Activated T-cell treated with anti-CD3 and anti-CD28 coated beads for 24 hours (primary cell): Measurements from ENCODE around the gene NAGLU.

Experiments used
- DNase-seq: peaks from one replicate; pipeline ENCODE4 v3.0.0-alpha.2; 2020; ENCODE audit warnings: low read depth

Gene NAGLU

DNA sequence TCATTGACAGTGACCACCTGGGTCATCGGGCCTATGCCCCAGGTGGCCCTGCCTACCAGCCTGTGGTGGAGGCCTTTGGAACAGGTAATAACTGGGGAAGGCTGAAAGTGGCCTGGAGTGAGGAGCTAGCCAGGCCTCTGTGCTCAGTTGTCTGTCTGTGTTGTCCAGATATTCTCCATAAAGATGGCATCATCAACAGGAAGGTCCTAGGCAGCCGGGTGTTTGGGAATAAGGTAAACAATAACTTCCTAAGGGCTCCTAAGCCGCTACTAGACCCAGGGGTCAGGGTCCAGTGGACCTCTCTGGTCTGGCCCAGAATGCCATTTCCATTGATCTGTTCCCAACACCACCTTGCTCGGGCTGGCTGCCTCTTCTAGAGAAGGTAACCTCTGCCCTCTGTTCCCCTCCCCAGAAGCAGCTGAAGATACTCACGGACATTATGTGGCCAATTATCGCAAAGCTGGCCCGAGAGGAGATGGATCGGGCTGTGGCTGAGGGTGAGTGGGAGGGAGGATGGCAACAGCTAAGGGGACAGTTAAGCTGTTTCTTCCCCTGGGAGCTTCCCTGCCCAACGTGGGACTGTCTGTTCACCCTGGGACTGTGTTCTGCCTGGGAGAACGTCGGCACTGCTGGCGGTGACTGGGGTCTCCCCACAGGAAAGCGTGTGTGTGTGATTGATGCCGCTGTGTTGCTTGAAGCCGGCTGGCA lies 28.9 kb downstream of the NAGLU start:
- no peak for DNase-seq

DNA sequence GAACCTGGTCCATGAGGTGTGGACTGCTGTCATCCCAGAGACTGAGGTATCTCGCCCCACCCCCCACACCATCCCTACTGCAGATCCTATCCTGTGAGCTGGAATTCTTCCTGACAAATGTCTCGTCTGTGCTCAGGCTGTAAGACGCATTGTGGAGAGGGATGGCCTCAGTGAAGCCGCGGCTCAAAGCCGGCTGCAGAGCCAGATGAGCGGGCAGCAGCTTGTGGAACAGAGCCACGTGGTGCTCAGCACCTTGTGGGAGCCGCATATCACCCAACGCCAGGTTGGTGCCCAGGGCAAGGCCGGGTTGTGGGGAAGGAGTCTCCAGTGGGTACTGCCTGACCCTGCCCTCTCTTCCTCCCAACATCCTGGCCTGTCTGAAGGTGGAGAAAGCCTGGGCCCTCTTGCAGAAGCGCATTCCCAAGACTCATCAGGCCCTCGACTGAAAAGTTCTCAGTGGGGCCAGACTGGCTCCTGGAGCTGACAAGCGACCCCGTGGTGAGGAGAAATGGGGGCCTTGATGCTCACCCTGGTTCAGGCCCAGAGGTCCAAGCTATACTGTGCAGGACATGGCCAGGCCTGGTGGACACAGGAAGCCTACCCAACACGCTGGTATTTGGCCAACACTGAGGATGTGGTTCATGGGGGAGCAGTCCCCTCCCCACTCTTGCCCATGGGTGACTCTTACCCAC lies 29.6 kb downstream of the NAGLU start:
- no peak for DNase-seq

DNA sequence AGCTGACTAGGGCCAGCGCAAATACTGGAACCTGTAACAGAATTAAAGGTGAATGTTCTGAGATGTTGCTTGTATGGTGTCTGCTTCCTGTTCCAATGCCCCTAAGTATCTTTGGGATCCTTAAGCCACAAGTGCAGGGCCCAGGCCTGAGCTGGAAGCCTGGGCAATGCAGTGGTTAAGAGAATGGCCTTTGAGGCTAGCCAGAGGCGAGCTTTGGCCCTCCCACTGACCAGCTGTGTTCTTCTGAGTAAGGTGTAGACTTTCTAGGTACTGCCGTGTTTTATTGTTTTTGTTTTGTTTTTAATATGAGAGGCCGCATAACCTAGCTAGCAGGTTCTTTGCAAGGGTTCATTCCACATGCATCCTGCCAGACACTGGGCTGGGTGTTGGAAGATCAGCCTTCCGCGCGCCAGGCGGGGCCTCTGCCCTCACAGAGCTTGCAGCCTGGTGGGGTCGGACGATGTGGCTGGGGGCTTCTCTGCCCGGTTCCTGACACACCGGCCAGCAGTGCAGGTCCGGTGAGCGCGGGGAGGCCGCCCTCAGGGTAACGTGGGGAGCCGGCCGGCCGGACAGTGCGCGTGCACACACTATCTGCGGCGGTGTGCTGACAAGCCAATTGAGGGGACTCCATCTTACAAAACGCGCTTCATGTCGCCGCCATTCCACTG lies 30.3 kb downstream of the NAGLU start:
- no peak for DNase-seq

DNA sequence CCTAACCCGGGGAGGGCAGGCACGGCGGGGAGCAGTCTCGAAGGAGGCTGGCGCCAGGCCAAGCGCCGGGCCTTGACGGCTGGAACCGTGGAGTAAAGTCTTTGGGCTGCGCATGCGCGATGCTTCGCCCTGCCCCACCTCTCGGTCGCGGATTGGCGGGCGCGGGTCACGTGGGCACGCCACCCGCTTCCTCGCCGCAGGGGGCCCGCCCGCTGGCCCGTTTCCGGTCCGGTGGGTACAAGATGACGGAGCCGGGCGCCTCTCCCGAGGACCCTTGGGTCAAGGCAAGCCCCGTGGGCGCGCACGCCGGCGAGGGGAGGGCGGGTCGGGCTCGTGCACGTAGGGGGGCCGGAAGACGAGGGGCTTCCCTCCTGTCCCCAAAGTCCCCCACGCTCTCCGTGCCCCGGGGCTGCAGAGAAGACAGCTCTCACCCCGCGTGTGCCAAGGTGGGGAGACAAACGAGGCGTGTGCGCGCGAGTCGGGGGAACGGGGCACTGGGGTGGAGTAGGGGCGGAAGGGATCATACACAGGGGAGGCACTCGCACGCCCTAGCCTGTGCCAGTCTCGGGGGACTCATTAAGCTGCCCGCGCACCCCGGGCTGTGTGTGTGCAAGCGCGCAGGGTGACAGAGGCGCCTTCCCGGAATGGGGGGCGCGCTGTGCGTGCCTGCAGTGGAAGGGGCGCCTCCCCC lies 31.0 kb downstream of the NAGLU start, which contains the start of gene MLX:
Gene MLX (plus strand): TSS at position 218 of the 691 bp plus-strand sequence. CDS start 25 bp downstream, at position 243.
- DNase-seq: peak; percentile 89

DNA sequence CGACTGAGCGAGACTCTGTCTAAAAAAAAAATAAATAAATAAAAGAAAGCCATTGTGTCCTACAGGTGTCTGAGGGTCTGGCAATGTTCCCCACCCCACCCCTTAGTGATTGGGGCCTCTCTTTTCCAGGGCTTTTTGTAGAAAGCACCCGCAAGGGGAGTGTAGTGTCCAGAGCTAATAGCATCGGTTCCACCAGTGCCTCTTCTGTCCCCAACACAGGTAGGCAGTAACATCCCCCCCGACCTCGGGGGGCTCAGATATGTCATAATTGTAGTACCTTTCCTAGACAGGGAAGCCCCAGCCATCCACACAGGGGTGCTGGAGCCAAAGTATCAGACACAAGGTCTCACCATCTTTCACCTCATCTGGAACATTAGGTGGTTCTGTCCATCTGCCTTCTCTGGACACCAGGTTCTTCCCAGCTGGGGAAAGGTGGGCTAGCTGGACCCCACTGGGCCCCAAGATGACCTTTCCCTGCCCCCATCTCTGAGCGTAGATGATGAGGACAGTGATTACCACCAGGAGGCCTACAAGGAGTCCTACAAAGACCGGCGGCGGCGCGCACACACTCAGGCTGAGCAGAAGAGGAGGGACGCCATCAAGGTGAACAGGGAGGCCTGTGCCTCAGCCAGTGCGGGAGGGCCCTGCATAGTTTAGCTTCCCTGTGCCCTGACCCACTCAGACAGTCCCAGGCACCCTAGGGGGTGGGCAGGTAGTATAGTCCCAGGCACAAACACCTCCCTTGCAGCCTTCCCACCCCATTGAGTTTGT lies 32.5 kb downstream of the NAGLU start:
- no peak for DNase-seq

DNA sequence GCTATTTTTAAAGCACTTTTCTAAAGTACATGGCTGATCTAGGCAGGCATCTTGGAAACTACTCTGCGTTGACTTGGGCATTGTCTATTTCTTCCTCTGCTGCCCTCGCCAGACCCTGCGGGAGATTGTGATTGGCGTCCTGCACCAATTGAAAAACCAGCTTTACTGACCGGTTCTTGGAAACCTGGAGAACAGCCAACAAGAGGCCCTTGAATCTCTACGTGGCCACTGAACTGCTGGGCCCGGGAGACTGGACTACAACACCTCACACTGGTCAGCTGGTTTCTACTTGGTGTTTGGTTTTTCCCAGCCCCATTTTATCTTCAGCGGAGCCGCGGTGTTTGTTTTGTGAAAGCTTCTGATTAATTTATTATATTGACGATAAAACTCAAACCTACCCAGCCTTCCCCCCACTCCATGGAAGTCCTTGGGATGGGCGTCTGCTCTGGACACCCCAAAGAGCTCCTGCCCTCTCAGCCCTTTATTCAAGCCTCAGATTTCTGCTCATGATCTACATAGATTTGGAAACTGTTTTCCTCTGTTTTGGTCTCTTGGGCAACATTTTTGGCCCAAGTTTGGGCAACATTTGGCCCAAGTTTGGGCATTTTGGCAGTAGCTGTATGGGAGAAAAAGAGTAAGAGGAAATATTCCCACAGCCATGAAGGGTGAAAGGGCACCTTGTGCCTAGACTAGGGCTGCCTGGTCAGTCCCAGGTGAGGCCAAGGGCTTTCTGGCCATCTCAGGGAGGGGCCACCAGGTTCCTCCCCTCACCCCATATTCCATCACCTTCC lies 35.6 kb downstream of the NAGLU start:
- DNase-seq: no peak

DNA sequence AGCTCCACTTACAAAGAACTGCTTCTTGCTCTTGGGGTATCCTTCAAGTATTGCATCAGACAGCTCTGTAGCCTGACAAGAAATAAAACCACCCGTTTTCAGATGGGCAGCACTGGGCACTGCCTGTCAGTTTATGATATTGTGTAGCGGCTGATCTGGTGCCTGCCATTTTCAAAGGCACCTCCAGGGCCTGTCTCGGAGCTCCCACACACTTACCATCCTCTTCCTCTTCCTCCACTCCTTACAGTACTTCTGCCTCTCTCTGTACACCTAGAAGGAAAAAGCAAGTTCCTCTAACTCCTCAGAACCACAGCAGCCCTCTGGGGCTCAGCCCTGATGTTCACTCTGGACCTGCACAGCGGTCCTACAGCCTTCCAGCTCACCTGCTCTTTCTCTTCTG lies 37.1 kb downstream of the NAGLU start:
- DNase-seq: no peak

DNA sequence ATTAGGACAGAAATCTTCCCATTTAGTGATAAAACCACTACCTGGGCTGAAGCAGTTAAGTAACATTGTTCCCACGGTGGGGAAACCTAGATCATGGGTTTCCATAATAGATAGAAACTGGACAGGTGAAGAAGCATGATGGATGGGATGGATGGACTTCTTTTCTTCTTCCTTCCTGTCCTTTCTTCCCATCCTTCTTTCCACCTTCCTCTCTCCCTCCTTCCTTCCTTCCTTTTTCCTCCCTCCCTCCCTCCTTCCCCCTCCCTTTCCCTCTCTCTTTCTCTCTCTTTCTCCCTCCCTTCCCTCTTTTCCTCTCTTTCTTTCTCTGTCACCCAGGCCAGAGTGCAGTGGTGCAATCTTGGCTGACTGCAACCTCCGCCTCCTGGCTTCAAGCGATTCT lies 38.4 kb downstream of the NAGLU start:
- DNase-seq: no peak

DNA sequence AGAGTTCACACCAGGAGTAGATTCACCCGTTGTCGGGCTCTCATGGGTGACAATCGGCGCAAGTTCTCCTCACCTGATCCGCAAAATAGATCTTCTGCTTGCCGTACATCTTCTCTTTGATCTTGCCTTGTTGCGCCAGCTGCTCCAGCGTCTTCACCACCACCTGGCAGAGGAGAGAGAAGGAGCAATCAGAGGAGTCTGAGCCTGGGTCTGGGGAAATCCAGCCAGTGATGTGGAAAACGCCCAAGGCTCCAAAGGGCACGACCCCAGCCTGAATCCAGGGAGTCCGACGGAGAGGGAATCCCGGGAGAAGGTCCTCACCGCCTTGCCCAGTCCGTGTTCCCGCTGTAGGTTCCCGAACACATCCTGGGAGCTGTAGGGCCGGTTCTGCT lies 41.1 kb downstream of the NAGLU start:
- DNase-seq: no peak

DNA sequence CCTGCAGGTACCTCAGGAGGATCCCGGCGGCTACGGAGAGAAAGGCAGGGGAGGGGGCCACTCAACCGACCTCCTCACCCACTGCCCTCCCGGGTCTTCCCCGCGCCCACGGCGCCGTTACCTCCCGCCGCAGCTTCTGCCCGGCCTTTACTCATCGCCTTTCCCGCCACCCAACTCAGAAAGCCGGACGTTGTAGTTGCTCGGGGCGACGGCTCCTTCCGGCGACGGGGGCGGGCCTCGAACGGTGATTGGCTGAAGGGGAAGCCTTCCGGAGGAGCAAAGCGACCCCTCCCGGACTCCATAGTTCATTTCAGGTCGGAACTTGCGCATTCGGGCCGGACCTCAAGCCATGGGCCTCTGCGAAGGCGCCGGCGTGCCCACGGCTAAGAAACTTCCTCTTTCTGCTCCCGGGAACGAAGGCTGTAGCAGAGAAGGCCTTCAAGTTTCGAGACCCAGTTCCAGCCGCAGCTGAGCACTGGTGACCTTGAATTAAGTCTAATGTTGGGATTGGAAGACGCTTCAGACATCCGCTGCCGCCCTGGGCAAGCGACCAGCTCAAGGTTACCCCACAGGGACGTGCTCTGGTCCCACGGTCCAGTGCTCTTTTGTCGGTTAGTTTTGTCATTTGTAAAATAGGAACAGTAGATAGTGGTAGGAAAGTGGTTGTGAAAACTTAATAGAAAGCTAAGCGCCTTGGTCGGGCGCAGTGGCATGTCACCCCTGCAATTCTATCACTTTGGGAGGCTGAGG lies 41.7 kb downstream of the NAGLU start, which contains the start of gene PSMC3IP:
Gene PSMC3IP (minus strand): TSS at position 198 of the 750 bp plus-strand sequence. CDS start 43 bp downstream, at position 155.
- peak; percentile 93 for DNase-seq

DNA sequence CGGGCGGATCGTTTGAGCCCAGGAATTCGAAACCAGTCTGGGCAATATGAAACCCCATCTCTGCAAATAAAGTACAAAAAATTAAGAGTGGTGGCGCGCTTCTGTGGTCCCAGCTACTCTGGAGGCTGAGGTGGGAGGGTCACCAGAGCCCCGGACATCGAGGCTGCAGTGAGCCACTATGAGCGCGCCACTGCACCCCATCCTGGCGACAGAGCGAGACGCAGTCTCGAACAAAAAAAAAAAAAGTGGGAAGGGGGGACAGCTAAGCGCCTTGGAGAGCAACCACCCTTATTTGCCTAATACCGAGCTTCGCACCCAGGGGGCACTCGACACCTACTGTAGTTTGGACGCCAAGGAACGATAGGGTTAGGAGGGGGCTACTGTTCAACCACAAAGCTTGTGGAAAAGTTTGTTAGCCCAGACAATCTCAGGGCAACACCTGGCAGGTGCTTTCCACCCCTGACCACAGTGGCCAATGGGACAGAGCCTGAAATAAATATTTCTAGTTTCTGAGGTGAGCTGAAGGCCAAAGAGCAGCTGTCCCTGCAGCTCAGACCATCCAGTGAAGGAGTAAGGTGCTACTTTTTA lies 42.3 kb downstream of the NAGLU start:
- DNase-seq: peak; percentile 61

DNA sequence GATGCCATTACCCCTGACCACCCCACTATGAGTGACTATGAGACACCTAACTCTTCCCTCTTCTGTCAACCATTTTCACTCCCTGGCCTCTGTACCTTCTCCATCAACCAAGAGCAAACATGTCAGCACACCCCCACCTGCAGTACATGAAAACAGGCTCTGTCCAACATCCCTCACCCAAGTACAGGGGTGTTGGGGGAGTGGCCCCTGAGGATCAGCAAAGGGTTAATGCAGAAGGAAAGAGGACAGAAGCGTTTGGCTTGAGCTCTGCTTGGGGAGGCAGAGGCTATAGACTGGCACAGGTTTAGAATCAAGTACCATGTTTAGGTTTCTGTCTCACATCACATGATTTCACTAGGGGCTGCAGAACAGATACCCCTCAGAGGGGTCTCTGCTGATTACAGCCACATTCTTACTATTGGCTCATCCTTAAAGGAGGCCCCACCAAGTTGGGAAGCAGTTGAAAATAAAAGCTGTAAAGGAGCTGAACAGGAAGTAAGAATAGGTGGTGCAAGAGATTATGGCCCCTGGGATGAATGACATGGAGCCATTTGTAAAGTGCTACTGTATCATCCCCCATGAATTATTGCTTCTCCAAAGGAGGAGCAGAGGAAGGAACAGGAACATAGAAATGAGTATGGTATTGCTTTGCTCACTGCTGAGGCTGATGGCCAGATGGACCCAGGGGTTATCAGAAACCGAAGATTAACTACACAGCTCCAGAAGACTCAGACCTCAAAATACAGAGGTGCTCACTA lies 43.9 kb downstream of the NAGLU start:
- no peak for DNase-seq

DNA sequence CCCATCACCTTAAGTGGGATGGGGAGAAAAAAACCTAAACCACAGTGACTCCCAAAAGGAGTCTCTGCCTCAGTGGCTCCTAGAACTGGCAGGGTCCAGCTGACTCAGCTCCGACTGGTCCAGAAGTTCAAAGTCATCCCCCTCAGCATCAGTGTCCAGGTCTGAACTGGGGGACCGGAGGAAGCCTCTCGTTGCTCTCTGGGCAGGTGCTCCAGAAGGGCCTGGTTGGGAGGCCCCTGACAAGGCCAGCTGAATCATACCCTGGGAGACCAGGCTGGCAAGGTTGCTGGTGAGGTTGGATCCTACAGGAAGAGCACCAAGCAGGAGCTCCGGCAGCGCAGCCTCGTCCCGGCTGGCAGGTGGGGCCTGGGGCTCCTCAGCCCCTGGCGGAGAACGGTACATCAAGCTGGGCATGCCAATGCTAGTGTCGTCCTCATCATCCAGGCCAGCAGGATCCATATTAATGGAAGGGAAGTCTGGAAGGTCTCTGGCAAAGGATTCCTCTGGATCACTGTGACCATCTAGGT lies 45.8 kb downstream of the NAGLU start:
- DNase-seq: no peak

DNA sequence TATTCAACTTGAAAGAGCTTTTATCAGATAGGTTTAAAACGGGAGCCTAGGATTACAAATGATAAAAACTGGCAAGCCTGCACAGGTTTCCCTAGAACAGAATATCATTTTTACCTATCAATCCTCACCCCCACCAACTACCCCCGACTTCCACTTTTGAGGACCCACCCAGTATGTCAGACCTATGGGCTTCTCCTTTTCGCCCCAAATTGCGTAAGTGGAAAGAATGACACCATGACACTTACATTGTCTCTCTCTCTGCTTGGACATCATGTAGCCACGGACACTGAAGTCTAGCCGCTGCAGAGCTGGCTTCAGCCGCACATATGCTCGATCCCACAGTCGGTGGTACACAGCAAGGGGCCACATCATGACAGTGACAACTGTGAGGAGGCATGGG lies 48.8 kb downstream of the NAGLU start:
- no peak for DNase-seq

DNA sequence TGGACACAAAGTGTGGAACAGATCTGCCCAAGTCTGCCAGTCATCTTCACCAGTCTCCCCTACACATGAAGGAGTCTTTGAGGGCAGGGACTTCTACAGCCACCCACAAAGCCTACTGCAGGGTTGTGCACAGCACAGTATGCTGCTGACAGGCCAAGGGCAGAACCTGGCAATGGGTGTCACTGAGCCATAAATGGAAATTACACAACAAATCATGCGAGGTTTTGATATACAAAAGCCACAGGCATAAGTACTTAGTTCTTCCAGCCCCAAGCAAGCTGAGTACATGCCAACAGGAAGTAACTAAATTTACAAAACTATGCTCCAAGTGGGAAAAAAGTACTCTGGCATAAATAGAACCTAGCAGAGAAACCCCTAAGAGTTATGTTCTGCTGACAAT lies 49.3 kb downstream of the NAGLU start:
- DNase-seq: no peak

DNA sequence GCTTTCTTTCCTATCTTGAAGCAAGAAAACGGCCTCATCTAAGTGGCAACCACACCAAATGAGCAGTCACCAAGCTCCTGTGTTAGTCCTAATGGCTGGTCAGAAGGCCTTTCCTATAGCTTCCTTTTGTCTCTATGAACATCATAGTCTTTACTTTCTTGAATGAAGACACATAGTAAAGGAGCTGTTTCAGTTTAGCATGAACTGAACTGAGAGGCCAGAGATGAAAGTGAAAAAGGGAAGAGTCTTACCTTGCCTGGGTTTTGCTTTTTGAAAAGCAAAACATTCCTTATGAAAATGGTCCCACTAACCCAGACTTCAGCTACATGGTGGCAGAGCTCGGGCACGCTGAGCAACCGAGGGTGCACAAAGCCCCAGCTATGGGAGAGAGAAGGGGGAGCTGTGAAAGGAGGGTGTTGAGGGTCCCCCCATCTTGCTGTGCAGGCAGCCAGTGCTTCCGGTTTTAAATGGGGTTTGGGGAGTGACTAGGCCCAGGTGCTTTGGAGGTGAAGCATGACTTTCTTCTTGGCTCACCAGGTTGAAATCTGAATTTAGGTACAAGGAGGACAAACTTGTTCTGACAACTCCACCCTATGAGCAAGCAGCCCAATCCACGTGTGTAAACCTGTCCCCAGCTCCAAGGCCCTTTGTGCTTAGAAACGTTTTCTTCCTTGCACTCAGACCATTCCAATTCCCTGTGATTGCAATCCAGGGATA lies 50.6 kb downstream of the NAGLU start:
- no peak for DNase-seq

DNA sequence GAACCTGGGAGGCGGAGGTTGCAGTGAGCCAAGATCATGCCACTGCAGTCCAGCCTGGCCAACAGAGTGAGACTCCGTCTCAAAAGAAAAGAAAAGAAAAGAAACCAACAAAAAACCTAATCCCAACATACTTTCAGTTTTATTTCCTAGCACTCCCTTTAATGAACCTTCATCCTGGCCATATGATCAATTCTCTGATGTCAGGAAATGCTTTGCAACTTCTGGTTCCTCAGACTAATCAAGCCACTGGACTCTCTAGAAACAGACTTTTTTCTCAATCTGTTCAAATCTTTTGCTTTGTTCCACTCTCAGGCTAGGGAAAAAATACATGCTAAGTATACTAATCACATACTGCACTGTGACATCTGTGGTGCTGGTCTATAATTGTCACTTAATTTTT lies 54.8 kb downstream of the NAGLU start:
- DNase-seq: no peak

DNA sequence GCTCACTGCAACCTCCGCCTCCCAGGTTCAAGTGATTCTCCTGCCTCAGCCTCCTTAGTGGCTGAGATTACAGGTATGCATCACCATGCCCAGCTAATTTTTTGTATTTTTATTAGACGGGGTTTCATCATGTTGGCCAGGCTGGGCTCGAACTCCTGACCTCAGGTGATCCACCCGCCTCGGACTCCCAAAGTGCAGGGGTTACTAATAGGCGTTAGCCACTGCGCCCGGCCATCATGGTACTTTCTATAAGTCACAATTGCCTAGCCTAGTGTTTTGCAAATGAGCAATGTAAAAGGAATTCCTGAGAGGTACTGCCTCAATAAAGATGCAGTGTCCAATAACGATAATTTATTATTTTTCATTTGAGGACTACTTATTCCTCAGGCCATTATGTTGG lies 55.4 kb downstream of the NAGLU start:
- no peak for DNase-seq
